Suppressor macrophage (primary cell): ENCODE measurements around the gene SSU72.
A peak's percentile ranks its signal among the peaks of the same experiment; 100 is the strongest.
"Not testable (repeated sequence)": the region's sequence is repeated elsewhere in the genome, so short reads cannot be mapped to it uniquely, and the experiment has no call there.

Experiments used
- DNase-seq, 4 experiments: peaks; one replicate each; pipeline ENCODE4 v3.0.0-alpha.2; 2020 to 2022

Gene SSU72

DNA sequence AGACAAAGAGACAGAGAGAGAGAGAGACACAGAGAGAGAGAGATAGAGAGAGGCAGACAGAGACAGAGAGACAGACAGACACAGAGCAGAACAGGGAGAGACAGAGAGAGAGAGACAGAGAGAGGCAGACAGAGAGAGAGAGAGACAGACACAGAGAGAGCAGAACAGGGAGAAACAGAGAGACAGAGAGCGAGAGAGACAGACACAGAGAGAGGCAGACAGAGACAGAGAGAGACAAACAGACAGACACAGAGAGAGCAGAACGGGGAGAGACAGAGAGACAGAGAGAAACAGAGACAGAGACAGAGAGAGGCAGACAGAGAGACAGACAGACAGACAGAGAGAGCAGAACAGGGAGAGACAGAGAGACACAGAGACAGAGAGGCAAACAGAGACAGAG lies 20.7 kb upstream of the SSU72 start:
- not testable (repeated sequence) for DNase-seq

DNA sequence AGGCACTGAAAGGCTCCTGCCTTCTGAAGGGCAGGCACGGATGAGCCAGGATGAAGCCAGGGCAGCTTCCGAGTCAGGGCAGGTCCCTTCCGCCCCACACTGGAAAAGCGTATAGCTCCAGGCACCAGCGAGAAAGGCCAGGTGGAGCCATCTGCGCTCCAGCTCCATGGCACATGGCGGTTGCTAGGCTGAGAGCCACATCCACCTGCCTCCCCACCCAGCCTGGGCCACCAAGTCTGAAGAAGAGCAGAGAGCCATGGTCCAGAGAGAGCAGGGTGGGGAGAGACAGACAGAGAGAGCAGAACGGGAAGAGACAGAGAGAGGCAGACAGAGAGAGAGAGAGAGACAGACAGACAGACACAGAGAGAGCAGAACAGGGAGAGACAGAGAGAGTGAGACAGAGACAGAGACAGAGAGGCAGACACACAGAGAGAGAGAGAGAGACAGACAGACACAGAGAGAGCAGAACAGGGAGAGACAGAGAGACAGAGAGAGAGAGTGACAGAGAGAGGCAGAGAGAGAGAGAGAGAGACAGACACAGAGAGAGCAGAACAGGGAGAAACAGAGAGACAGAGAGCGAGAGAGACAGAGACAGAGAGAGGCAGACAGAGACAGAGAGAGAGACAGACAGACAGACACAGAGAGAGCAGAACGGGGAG lies 20.1 kb upstream of the SSU72 start:
- DNase-seq, result no peak

DNA sequence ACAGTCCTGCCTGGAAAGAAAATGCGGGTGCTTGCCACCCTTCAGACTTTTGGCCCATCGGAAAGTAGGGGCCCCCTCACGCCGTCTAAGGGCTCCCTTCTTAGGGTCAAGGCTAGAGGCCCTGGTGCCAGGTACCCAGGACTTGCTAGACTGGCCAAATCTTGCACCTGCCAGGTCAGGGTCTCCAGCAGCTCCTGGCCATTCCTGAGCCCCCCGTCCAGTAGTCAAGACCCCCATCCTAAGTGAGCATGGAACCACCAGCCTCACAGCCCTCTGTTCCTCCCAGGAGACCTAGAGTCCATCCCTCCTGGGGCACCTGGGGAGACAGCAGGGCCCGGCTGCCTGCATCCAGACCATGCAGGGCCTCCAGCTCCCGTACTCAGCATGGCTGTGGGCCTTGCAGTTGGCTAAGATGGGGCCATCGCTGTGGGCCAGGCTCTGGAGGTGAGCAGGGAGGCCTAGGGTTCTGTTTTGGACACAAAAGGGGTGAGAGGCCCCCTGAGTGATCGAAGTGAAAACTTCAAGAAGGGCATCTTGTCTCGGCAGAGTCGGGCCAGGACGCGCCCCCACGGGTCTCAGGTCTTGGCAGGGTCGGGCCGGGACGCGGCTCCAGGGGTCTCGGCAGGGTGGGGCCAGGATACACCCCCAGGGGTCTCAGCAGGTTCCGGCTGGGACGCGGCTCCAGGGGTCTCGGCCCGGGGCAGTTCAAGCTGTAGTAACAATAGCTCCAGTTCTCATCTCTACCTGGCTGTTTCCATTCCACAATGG lies 19.4 kb upstream of the SSU72 start:
- DNase-seq, result no peak

GRCh38 chr1:1591452-1591851 lies 16.8 kb upstream of the SSU72 start:
- peak in 2 of 4 experiments; percentile 14 to 63 for DNase-seq

DNA sequence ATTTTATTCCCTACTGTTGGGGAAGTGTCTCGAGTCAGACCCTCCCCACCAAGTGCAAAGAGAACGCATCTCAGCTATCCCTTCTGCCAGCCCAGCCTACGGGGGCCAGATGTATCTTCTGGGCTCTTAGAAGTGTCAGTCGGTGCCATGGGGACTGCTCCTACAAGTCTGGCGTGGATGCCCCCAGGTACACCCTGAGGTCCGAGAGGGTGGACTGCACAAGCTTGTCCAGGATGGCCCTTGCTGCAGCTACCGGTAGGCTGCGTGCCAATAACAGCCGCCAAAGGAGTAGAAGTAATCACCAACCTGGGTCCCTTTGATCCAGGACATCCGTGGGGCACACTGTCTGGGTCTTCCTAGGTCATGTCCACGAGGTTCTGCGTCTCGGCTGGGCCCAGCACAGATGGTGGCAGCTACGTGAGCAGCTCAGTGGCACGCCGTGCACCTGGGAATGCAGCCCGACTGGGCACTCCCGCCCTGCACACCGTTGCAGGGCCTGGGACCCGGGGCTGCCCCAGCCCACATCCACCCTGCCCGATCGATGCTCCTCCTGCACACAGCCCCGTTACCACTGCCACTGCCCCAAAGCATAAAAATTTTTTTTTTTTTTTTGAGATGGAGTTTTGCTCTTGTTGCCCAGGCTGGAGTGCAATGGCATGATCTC lies 8.8 kb upstream of the SSU72 start:
- no peak for DNase-seq

- DNase-seq, result no peak
Observed at GRCh38 chr1:1582585-1583346, 8.1 kb upstream of the SSU72 start.

DNA sequence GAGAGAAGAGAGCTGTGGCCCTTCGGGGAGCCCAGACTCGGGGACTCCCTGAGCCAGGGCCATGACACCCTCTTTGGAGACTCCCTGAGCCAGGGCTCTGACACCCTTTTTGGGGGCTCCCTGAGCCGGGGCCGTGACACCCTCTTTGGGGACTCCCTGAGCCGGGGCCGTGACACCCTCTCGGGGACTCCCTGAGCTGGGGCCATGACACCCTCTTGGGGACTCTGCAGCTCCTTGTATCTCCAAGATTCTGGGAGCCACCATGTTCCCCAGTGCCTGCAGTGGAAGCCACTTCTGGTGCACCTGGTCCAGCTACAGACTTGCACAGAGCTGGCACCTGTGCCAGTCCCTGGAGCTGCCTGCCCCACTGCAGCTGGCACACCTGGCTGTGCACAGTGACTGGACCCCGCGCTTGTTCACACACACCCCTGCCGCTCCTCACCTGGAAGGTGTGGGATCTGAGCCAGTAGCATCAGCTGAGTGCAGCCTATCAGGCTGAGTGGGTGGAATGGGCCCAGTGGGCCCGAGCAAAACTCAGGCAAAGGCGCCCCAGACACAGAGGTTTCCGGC lies 3.8 kb upstream of the SSU72 start:
- no peak for DNase-seq

DNA sequence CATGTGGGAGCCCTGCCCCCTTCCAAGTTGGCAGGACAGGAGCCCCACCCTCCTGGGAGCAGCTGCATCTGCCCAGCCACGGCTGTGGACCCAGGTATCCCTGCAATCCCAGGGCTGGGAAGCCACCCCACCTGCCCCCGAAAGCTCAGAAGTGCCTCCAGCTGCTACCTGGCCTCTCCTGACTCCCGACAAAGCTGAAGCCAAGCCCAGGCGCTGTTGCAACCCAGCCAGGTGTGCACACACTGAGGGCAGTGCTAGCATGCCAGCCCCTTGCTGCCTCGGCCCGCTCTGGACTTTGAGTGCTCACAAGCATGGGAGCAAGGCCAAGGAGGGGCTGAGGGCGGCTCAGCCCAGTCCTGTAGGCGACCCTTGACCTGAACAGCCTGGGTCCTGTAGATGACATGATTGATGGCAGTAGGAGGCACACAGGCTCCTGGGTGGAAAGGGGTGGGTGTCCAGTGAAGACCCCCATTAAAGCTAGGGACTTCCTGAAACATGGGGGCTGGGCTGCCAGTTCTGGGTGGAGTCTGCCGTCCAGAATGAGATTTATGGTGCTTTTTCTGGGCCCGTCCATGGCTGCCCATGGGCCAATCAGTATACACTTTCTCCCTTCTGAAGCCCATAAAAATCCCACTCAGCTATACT lies 2.8 kb upstream of the SSU72 start:
- DNase-seq, result no peak

- DNase-seq, result peak; percentile 78 to 92 (median 90)
Observed at GRCh38 chr1:1573843-1574720, 581 bp downstream of the SSU72 start.

- no peak for DNase-seq
Observed at GRCh38 chr1:1569341-1569740, 5.3 kb downstream of the SSU72 start.

- no peak for DNase-seq
Observed at GRCh38 chr1:1567891-1568291, 6.8 kb downstream of the SSU72 start.

- DNase-seq, result no peak
Observed at GRCh38 chr1:1567152-1567875, 7.3 kb downstream of the SSU72 start.

GRCh38 chr1:1565340-1565739 lies 9.3 kb downstream of the SSU72 start:
- no peak for DNase-seq

- DNase-seq, result no peak
Observed at GRCh38 chr1:1564268-1564667, 10.4 kb downstream of the SSU72 start.

DNA sequence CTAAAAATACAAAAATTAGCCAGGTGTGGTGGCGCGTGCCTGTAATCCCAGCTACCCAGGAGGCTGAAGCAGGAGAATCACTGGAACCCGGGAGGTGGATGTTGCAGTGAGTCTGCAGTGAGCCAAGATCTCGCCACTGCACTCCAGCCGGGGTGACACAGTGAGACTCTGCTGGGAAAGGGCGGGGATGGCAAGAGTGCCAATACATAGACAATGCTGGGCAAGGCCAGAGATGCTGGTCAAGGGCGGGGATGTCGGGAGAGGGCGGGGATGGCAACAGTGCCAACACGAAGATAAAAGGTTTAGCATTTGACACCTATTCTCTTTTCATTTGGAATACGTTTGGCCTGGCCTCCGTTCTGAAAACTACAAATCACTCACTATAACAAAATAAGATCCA lies 11.0 kb downstream of the SSU72 start:
- DNase-seq, result no peak

GRCh38 chr1:1562556-1563195 lies 12.0 kb downstream of the SSU72 start:
- DNase-seq, result no peak

DNA sequence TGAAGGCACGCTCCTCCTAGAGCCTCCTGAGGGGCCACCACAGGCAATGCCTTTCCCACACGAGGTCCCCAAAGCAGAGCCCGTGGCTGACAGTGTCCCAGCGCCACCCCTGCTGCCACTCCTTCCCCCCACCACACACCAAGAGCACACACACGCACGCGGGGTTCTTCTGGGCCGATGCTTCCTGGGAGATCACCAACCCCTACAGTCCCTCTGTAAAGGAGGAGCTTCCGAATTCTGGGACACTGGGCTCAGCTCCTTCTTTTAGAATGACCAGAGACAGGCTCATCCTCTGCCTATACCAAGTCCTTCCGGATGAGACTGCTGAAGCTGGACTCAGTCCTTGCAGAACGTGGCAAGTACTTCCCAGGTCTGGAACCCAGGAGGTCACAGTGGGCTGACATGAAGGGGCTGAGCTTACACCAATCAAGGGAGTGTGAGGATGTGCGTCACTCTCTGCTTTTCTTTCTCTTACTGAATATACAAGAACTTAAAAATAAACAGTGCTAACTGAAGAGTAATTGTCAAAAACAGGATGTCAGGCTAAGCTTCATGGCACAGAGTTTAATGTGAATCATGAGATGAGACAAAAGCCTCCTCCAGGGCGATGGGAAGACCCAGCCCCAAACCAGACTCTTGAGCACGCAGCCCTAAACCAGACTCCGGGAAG lies 12.7 kb downstream of the SSU72 start:
- DNase-seq, result no peak

- DNase-seq, result no peak
Observed at GRCh38 chr1:1560178-1560577, 14.5 kb downstream of the SSU72 start.

GRCh38 chr1:1559066-1559465 lies 15.6 kb downstream of the SSU72 start:
- DNase-seq, result no peak
